Fibroblast of skin of left biceps (primary cell): ENCODE measurements around the gene KRTAP9-3.
"Not testable (repeated sequence)": the region's sequence is repeated elsewhere in the genome, so short reads cannot be mapped to it uniquely, and the experiment has no call there.

Experiments used
- DNase-seq, 2 experiments: peaks; one replicate each; pipeline ENCODE4 v3.0.0-alpha.2; 2013; ENCODE audit warnings: low read depth in 2 of 2

KRTAP9-3 gene, protein sequence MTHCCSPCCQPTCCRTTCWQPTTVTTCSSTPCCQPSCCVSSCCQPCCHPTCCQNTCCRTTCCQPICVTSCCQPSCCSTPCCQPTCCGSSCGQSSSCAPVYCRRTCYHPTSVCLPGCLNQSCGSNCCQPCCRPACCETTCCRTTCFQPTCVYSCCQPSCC

DNA sequence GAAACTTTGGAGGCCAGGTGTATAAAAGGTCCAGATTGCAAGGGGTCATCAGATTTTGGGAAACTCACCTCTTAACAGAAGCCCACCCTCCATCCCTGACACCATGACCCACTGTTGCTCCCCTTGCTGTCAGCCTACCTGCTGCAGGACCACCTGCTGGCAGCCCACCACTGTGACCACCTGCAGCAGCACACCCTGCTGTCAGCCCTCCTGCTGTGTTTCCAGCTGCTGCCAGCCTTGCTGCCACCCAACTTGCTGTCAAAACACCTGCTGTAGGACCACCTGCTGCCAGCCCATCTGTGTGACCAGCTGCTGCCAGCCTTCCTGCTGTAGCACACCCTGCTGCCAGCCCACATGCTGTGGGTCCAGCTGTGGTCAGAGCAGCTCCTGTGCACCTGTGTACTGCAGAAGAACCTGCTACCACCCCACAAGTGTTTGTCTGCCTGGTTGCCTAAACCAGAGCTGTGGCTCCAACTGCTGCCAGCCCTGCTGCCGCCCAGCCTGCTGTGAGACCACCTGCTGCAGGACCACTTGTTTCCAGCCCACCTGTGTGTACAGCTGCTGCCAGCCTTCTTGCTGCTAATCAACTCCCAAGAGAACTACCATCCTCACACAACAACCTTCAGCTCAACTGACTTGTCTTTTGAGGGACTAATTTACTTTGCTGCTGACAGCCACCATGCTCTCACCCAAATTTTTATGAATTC is at the start of gene KRTAP9-3:
KRTAP9-3 (plus strand) TSS at position 51 of the 707 bp plus-strand sequence; CDS start at position 104, 53 bp downstream.
- not testable (repeated sequence) for DNase-seq

DNA sequence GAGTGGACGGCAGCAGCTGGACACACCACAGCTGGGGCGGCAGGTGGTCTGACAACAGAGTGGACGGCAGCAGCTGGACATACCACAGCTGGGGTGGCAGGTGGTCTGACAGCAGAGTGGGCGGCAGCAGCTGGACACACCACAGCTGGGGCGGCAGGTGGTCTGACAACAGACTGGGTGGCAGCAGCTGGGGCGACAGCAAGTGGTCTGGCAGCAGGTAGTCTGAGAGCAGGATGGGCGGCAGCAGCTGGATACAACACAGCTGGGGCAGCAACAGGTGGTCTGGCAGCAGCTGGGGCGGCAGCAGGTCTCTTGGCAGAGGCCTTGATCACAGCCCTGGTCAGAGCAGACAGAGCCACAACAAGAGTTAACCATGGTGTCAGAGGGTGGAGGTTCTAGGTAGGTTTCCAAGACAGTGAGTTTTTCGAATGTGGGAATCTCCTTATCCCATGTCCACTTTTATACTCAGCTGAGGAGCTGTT is 47.7 kb upstream of the KRTAP9-3 start, which contains the start of gene KRTAP4-1:
KRTAP4-1 (minus strand) TSS at position 432 of the 482 bp plus-strand sequence; CDS start at position 375, 57 bp downstream.
- DNase-seq = no peak

DNA sequence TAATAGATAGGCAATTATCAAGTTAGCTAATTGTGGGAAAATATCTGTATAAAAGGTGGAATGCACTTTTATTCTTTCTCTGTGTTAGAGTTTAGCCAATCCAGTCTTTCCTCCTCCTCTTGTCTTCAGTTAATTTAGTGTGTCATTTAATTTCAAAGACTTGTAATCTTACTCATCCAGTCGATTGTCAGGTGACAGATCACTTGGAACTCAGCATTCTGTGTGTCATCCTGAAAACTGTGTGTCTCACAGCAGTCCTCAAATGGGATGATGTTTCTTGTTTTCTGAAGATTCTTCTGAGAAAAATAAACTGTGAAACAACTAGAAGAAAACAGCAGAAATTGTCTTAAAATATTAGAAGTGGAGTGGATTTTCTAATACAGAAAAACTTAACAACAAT is 47.2 kb upstream of the KRTAP9-3 start:
- DNase-seq = no peak

DNA sequence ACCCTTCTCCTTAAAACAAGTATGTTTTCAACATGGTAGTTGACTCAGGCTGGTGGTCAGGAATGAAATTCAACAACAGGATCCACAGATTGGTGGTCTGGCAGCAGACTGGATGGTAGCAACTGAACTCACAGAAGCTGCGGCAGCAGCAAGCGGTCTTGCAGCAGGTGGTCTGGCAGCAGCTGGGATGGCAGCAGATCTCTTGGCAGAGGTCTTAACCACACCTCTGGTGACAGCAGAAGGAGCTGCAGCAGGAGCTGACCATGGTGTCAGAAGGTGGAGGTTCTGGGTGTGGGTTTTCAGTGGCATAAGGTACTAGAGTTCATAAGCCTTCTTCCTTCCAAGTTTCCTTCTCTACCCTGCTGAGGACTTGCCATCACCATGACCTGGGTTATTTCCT is 45.4 kb upstream of the KRTAP9-3 start:
- DNase-seq = no peak

DNA sequence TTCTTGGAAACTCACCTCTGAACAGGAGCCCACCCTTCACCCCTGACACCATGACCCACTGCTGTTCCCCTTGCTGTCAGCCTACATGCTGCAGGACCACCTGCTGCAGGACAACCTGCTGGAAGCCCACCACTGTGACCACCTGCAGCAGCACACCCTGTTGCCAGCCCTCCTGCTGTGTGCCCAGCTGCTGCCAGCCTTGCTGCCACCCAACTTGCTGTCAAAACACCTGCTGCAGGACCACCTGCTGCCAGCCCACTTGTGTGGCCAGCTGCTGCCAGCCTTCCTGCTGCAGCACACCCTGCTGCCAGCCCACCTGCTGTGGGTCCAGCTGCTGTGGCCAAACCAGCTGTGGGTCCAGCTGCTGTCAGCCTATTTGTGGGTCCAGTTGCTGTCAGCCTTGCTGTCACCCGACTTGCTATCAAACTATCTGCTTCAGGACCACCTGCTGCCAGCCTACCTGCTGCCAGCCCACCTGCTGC is 42.4 kb upstream of the KRTAP9-3 start, which contains the start of gene KRTAP9-1:
KRTAP9-1 (plus strand) TSS at position 51 of the 482 bp plus-strand sequence; CDS start at position 51, 0 bp downstream.
- not testable (repeated sequence) for DNase-seq

DNA sequence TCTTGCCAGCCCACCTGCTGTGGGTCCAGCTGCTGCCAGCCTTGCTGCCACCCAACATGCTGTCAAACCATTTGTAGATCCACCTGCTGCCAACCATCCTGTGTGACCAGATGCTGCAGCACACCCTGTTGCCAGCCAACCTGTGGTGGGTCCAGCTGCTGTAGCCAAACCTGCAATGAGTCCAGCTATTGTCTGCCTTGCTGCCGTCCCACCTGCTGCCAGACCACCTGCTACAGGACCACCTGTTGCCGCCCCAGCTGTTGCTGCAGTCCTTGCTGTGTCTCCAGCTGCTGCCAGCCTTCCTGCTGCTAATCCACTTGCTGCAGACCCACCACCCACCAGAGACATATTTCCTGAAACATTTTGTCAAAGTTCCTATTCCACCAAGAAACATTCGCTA is 41.9 kb upstream of the KRTAP9-3 start:
- DNase-seq = no peak

DNA sequence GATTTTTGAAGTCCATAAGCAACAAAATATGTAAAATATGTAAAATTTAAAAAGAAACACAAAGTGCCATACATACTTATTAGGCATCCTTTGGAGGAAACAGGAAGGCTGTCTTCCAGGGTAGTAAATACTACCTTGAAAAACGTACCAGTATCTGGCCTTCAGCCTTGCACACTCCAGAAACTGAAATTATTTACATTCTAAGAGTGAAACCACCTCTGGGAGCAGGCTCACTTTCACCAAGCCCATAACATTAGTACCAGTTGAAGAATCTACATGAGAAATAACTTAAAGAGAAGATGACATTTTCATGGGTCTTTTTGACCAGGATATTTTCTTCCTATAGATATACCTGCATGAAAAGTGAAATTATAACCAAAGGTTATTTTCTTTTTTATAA is 36.2 kb upstream of the KRTAP9-3 start:
- no peak for DNase-seq

DNA sequence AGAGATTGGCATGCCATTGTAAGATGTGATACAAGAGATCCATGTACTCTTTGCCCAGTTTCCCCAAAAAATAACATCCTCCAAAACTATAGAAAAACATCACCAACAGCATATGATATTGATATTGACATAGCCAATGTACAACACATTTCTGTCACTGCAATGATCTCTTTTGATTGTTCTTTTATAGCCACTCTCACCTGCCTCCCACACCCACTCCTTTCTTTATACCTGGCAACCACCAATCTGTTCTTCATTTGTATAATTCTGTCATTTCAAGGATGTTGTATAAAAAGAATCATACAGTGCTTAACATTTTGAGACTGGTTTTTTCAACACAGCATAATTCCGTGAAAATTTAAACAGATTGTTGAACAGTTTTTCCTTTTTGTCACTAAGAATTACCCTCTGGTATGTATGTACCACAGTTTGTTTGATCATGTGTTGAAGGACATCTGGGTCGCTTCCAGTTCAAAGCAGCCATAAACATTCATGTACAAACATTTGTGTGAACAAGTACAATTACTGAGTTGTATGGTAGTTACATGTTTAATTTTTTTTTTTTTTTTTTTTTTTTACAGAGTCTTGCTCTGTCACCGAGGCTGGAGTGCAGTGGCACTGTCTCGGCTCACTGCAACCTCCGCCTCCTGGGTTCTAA is 32.7 kb upstream of the KRTAP9-3 start:
- DNase-seq = no peak

DNA sequence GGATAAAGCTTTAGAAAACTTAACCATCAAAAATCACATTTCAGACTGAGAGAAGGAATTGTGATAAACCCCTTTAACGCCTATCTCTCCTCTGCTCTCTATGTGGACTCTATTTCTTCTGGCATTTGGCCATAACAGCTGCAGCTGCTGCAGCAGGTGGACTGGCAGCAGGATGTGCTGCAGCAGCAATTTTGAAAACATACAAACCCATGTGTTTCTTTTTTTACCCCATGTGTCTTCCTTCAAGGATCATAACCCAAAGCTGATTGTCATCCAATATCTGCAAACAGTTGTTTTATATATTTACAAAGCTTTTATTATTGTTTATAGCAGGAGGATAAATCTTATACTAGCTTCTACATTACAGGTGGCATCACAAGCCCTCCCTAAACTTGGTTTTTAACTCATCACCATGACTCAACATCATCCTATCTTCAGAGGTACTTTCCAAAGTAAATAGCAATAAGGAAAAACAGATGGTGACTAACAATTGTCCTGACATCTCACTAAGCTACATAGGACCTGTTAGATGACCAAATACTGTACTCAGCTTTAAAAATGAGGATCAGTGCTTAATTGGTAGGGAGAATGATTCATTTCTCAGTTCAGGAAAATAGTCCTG is 20.3 kb upstream of the KRTAP9-3 start:
- DNase-seq = no peak

DNA sequence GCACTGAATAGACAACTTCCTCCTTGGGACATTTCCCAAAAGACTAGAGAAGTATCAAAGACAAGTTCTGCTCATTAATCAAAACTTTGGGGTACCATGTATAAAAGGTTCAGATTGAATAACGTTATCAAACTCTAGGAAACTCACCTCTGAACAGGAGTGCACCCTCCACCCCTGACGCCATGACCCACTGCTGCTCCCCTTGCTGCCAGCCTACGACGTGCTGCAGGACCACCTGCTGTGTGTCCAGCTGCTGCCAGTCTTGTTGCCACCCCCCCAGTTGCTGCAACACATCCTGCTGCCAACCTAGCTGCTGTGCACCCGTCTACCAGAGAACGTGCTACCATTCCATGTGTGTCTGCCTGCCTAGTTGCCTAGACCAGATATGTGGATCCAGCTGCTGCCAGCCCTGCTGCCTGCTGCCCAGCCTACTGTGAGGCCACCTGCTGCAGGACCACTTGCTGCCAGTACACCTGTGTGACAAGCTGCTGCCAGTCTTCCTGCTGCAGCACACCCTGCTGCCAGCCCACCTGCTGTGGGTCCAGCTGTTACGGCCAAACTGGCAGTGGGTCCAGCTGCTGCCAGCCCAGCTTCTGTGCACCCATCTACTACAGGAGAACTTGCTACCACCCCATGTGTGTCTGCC is 19.6 kb upstream of the KRTAP9-3 start:
- DNase-seq = no peak

DNA sequence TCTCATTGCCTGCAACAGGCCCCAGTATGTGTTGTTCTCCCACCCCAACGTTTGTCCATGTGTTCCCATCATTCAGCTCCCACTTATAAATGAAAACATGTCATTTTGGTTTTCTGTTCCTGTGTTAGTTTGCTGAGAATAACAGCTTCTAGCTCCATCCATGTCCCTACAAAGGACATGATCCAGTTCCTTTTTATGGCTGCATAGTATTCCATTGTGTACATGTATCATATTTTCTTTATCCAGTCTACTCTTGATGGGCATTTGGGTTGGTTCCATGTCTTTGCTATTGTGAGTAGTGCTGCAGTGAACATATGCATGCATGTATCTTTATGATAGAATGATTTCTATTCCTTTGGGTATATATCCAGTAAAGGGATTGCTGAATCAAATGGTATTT is 16.6 kb upstream of the KRTAP9-3 start:
- DNase-seq = no peak

DNA sequence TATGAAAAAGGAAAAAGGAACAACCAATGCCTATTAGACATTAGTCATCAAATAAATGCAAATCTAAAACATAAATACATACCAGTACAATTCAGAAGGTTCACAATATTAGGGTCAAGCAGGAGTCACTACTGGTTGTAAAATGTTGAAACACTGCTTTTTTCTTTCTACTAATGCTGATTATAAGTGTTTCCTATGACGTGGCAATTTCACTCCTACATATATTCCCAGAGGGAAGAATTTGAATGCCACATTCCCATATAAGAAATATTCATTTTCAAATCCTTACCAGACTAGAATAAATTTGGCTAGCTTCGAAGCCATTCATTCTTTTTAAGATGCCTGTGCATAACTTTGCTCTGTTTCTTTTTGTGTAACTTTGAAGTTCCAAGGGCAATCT is 8.4 kb upstream of the KRTAP9-3 start:
- DNase-seq = no peak

DNA sequence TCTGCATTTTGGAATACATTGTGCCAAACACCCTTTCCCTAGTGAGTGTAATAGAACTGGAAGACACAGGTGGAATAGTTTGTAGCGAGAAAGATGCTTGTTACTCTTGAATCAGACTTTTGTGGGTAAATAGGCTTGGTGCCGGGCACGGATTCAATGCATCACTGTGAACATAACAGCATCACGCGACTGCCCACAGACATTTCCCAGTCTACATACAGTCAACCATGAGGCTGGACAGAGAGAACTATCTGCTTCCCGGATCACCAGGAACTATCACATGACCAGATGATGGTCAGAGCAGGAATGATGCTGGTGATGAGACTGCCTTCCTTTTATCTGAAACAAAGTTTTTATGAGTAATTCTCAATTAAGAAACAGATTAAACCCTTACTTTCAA is 6.2 kb upstream of the KRTAP9-3 start:
- no peak for DNase-seq

DNA sequence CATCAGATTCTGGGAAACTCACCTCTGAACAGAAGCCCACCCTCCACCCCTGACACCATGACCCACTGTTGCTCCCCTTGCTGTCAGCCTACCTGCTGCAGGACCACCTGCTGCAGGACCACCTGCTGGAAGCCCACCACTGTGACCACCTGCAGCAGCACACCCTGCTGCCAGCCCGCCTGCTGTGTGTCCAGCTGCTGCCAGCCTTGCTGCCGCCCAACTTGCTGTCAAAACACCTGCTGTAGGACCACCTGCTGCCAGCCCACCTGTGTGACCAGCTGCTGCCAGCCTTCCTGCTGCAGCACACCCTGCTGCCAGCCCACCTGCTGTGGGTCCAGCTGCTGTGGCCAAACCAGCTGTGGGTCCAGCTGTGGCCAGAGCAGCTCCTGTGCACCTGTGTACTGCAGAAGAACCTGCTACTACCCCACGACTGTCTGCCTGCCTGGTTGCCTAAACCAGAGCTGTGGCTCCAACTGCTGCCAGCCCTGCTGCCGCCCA is 5.6 kb upstream of the KRTAP9-3 start, which contains the start of gene KRTAP9-2:
KRTAP9-2 (plus strand) TSS at position 51 of the 498 bp plus-strand sequence; CDS start at position 58, 7 bp downstream.
- not testable (repeated sequence) for DNase-seq

DNA sequence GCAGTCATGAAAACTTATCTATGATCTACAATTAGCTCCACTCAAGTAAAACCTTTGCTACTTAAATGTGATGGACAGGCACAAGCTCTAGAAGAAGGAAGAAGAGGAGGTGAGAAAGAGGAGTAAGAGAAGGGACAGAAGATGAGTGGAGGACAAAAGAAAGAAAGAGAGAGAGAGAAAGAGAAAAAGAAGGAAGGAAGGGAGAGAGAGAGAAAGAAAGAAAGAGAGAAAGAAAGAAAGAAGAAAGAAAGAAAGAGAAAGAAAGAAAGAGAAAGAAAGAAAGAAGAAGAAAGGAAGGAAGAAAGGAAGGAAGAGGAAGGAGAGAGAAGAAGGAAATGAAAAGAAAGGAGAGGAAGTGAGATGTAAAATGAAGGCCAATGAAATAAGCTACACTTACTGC is 2.2 kb upstream of the KRTAP9-3 start:
- DNase-seq = no peak

DNA sequence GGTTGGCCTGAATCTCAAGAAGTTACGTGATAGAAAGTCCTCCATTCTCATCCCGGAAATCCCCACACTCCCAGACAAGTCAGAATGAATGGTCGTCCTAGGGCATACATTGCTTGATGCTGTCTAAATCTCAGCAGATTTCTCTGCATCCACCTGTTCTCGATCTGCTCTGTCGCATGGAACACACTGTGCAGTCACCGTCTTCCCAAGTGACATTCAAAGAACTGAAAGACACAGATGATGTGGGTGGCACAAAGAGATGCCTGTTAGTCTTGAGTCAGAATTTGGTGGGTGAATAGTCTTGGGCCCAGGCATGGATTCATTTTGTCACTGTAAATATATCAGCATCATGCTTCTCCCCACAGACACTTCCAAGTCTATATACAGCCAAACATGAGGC is 518 bp upstream of the KRTAP9-3 start:
- DNase-seq = no peak

DNA sequence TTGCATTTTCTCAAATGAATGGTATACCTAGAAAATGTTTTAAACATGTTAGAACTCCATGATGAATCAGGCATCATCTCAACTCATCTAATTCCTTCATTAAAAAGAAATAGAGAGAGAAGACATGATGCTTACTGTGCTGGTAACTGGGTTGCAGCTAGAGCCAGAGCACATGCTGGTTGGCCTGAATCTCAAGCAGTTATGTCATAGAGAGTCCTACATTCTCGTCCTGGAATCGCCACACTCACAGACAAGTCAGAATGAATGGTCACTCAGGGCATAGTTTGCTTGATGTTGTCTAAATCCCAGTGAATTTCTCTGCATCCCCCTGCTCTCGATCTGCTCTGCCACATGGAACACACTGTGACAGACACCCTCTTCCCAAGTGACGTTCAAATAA is 4.9 kb downstream of the KRTAP9-3 start:
- DNase-seq = not testable (repeated sequence)

DNA sequence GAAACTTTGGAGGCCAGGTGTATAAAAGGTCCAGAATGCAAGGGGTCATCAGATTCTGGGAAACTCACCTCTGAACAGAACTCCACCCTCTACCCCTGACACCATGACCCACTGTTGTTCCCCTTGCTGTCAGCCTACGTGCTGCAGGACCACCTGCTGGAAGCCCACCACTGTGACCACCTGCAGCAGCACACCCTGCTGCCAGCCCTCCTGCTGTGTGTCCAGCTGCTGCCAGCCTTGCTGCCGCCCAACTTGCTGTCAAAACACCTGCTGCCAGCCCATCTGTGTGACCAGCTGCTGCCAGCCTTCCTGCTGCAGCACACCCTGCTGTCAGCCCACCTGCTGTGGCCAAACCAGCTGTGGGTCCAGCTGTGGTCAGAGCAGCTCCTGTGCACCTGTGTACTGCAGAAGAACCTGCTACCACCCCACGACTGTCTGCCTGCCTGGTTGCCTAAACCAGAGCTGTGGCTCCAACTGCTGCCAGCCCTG is 5.7 kb downstream of the KRTAP9-3 start, which contains the start of gene KRTAP9-8:
KRTAP9-8 (plus strand) TSS at position 51 of the 489 bp plus-strand sequence; CDS start at position 104, 53 bp downstream.
- not testable (repeated sequence) for DNase-seq

DNA sequence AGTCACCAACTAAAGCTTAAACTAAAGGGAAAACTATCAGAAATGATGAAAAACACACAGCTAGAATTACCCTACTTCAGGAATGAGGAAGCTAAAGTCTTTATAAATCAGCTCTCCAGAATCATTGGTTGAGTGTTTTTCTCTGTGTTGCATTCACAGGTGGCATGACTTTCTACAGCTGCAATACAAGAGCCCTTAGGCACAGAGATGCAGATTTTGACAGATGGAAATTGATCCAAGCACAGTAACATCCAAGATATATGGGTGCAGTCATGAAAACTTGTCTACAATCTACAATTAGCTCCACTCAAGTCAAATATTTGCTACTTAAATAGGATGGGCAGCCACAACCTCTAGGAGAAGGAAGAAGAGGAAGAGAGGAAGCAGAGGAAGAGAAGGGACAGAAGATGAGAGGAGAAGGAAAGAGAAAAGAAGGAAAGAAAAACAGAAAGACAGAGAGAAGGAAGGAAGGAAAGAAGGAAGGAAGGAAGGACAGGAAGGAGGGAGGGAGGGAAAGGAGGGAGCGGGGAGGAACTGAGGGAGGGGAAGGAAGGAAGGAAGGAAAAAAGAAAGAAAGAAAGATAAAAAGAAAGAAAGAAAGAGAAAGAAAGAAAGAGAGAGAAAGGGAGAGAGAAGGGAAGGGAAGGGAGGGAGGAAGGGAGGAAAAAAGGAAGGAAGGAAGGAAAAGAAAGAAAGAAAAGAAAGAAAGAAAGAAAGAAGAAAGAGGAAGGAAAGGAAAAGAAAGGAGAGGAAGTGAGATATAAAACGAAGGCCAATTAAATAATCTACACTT is 14.9 kb downstream of the KRTAP9-3 start:
- DNase-seq = not testable (repeated sequence)
